Osteocyte (in vitro differentiated cells): ENCODE data around the gene TOM1L2. TPM values are rescaled to one million over a fixed set of nuclear protein-coding genes. Genes with fewer than 3 reads are reported as not detected.

Experiments
- DNase-seq: peaks from one replicate; pipeline ENCODE4 v3.0.0; 2021; ENCODE audit warnings: mixed read lengths; ENCODE audit not compliant: unreplicated experiment; ENCODE audit errors: extremely low spot score
- H3K27ac Mint-ChIP-seq: one replicate; pipeline ENCODE4 v1.8.0; 2021; ENCODE audit warnings: mild to moderate bottlenecking, mixed read lengths; ENCODE audit not compliant: unreplicated experiment
- H3K27me3 Mint-ChIP-seq: one replicate; pipeline ENCODE4 v1.8.0; 2021; ENCODE audit warnings: mixed read lengths; ENCODE audit not compliant: unreplicated experiment
- H3K36me3 Mint-ChIP-seq: one replicate; pipeline ENCODE4 v1.8.0; 2021; ENCODE audit warnings: mixed read lengths; ENCODE audit not compliant: unreplicated experiment
- H3K4me1 Mint-ChIP-seq: one replicate; pipeline ENCODE4 v1.8.0; 2021; ENCODE audit warnings: mixed read lengths; ENCODE audit not compliant: unreplicated experiment
- H3K4me3 Mint-ChIP-seq: one replicate; pipeline ENCODE4 v1.8.0; 2021; ENCODE audit warnings: mild to moderate bottlenecking, moderate library complexity, mixed read lengths; ENCODE audit not compliant: unreplicated experiment
- H3K9me3 Mint-ChIP-seq: one replicate; pipeline ENCODE4 v1.8.0; 2021; ENCODE audit warnings: mixed read lengths; ENCODE audit not compliant: unreplicated experiment
- total RNA-seq: library from RNA; stranded (reverse); gene quantifications from 2 replicates; pipeline ENCODE4 v1.2.1, GENCODE V29; 2021
- TF ChIP-seq, protein P1 (sequence below): fragments of 200-600 bp; sonication (generic); IDR thresholded peaks from 2 replicates; pipeline ENCODE4 v1.5.0; 2021; ENCODE audit warnings: antibody characterized with exemption, mild to moderate bottlenecking, moderate library complexity

The TOM1L2 gene
- total RNA-seq, 1 donor from 2014 or later: 69.7 TPM

GRCh38 chr17:17934806-17935205 is 37.4 kb downstream of the TOM1L2 start:
- H3K9me3 Mint-ChIP-seq: no peaks in the 10 kb centered on the region
- TF ChIP-seq, protein P1, sequence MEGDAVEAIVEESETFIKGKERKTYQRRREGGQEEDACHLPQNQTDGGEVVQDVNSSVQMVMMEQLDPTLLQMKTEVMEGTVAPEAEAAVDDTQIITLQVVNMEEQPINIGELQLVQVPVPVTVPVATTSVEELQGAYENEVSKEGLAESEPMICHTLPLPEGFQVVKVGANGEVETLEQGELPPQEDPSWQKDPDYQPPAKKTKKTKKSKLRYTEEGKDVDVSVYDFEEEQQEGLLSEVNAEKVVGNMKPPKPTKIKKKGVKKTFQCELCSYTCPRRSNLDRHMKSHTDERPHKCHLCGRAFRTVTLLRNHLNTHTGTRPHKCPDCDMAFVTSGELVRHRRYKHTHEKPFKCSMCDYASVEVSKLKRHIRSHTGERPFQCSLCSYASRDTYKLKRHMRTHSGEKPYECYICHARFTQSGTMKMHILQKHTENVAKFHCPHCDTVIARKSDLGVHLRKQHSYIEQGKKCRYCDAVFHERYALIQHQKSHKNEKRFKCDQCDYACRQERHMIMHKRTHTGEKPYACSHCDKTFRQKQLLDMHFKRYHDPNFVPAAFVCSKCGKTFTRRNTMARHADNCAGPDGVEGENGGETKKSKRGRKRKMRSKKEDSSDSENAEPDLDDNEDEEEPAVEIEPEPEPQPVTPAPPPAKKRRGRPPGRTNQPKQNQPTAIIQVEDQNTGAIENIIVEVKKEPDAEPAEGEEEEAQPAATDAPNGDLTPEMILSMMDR: no peak
- H3K27ac Mint-ChIP-seq: no peak overlapping the region
- H3K4me1 Mint-ChIP-seq: peaks cover 50% of the 10 kb centered on the region
- H3K36me3 Mint-ChIP-seq: no peaks in the 10 kb centered on the region
- DNase-seq: no peak
- no peak overlapping the region for H3K4me3 Mint-ChIP-seq
- H3K27me3 Mint-ChIP-seq: no peaks in the 10 kb centered on the region

DNA sequence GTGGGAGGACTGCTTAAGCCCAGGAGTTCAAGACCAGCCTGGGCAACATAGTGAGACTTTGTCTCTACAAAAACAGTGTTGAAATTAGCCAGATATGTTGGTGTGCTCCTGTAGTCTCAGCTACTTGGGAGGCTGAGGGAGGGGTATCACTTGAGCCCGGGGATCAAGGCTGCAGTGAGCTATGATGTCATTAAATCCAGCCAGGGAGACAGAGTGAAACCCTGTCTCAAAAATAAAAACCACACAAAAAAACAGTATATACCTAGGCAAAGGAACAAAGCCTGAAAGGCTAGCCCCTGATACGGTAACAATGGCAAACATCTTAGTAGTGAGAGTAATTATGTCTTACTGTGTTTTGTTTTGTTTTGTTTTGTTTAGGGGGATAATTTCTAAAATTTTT is 38.0 kb downstream of the TOM1L2 start:
- H3K36me3 Mint-ChIP-seq: no peaks in the 10 kb centered on the region
- peaks cover 50% of the 10 kb centered on the region for H3K4me1 Mint-ChIP-seq
- H3K27ac Mint-ChIP-seq: no peak overlapping the region
- no peak for DNase-seq
- H3K27me3 Mint-ChIP-seq: no peaks in the 10 kb centered on the region
- H3K4me3 Mint-ChIP-seq: no peak overlapping the region
- no peaks in the 10 kb centered on the region for H3K9me3 Mint-ChIP-seq
- TF ChIP-seq, protein P1: no peak

- no peak overlapping the region for H3K4me3 Mint-ChIP-seq
- H3K27me3 Mint-ChIP-seq: no peaks in the 10 kb centered on the region
- DNase-seq: no peak
- no peaks in the 10 kb centered on the region for H3K36me3 Mint-ChIP-seq
- H3K9me3 Mint-ChIP-seq: no peaks in the 10 kb centered on the region
- TF ChIP-seq, protein P1: no peak
- peaks cover 49% of the 10 kb centered on the region for H3K4me1 Mint-ChIP-seq
- no peak overlapping the region for H3K27ac Mint-ChIP-seq
These were observed 38.4 kb downstream of the TOM1L2 start for GRCh38 chr17:17933775-17934174.

DNA sequence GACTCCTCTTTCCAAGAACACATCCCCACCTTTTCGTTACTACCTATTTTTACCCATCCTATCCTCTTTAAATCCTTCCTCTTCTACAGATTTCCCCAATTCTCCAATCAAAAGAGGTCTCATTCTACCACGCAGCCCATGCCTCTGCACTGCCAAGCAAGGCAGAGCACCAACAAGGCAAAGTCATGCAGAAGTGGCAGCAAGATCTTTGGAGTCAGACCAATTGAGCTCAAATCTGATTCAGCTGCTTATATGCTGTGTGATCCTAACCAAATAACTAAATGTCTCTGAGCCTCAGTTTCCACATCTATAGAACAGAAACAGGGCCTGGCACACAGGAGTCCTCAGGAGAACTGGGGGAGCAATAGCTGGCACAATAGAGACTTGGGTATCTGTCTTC is 41.0 kb downstream of the TOM1L2 start:
- no peak for DNase-seq
- TF ChIP-seq, protein P1: no peak
- Mint-ChIP-seq H3K27me3 (no peaks in the 10 kb centered on the region), H3K9me3 (no peaks in the 10 kb centered on the region), H3K4me1 (peaks cover 56% of the 10 kb centered on the region), H3K4me3 (no peak overlapping the region), H3K36me3 (peaks cover 2% of the 10 kb centered on the region), H3K27ac (no peak overlapping the region)

DNA sequence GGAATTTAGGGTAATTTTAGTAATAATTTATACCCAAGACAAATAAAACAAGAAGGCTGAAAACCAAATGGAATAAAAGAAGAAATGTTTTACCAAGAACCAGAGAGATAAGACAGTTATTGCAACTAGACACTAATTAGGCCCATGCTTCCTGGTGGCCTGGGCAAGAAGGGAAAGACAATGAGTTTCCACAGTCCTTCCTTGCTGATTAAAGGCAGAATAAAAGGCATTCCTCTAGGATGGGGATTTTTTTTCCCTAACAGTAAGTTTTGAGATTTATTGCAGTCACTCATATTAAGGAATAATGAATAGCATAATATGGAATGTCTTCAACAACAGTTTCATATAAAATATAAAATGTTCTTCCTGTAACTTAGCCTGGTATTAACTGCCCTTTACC is 41.5 kb downstream of the TOM1L2 start:
- no peak for DNase-seq
- Mint-ChIP-seq H3K27me3 (no peaks in the 10 kb centered on the region), H3K36me3 (peaks cover 2% of the 10 kb centered on the region), H3K9me3 (no peaks in the 10 kb centered on the region), H3K4me1 (peaks cover 56% of the 10 kb centered on the region), H3K4me3 (no peak overlapping the region), H3K27ac (no peak overlapping the region)
- TF ChIP-seq, protein P1: no peak
